Peyer's patch (tissue), 4 donors: Measurements from ENCODE around the gene MAPK1. TPM values are rescaled to one million over a fixed set of nuclear protein-coding genes. Genes with fewer than 3 reads are reported as not detected.

Source experiments
- DNase-seq, 3 donors: peaks; one replicate each; pipeline ENCODE4 v3.0.0-alpha.2; 2017 to 2019
- H3K27ac ChIP-seq, 4 donors: fragments of 200-600 bp; sonication (generic); one replicate each; pipeline ENCODE4 v1.5.1; 2016 to 2019
- H3K27me3 ChIP-seq, 2 donors: fragments of 200-600 bp; sonication (generic); one replicate each; pipeline ENCODE4 v1.5.1; 2019
- H3K36me3 ChIP-seq, 3 donors: fragments of 200-600 bp; sonication (generic); one replicate each; pipeline ENCODE4 v1.5.1; 2016 to 2019
- H3K4me1 ChIP-seq, 4 donors: fragments of 200-600 bp; sonication (generic); one replicate each; pipeline ENCODE4 v1.5.1; 2016 to 2019
- H3K4me3 ChIP-seq, 4 donors: fragments of 200-600 bp; sonication (generic); 1 replicate in 3 of 4; 2 replicates in 1 of 4; pipeline ENCODE4 v1.5.1; 2016 to 2019; ENCODE audit warnings: mild to moderate bottlenecking in 1 of 4
- H3K9me3 ChIP-seq, 4 donors: fragments of 200-600 bp; sonication (generic); one replicate each; pipeline ENCODE4 v1.5.1; 2016 to 2019; ENCODE audit warnings: mild to moderate bottlenecking in 1 of 4
- POLR2A ChIP-seq, 2 donors: fragments of 450-650 bp; IDR thresholded peaks; one replicate each; pipeline ENCODE4 v1.5.1; 2017; ENCODE audit warnings: antibody characterized with exemption in 2 of 2, mild to moderate bottlenecking in 2 of 2, moderate library complexity in 2 of 2
- total RNA-seq, 4 donors: library from RNA; depleted of rRNA; stranded (reverse); fragments of >200 nt; gene quantifications; one replicate each; pipeline ENCODE4 v1.1.0, GENCODE V29; 2016
- TF ChIP-seq, protein P1 (sequence below), 6 experiments: fragments of 450-650 bp in 4 of 6; fragments of 200-600 bp in 2 of 6; sonication (generic) in 1 of 6; IDR thresholded peaks; one replicate each; pipeline ENCODE4 v1.5.1; 2017 to 2019; ENCODE audit warnings: antibody characterized with exemption in 6 of 6, mild to moderate bottlenecking in 3 of 6, moderate library complexity in 1 of 6

Gene MAPK1
- total RNA-seq, 4 donors from 2014 or later, result 38.9 to 49.5 (median 43.2) TPM

DNA sequence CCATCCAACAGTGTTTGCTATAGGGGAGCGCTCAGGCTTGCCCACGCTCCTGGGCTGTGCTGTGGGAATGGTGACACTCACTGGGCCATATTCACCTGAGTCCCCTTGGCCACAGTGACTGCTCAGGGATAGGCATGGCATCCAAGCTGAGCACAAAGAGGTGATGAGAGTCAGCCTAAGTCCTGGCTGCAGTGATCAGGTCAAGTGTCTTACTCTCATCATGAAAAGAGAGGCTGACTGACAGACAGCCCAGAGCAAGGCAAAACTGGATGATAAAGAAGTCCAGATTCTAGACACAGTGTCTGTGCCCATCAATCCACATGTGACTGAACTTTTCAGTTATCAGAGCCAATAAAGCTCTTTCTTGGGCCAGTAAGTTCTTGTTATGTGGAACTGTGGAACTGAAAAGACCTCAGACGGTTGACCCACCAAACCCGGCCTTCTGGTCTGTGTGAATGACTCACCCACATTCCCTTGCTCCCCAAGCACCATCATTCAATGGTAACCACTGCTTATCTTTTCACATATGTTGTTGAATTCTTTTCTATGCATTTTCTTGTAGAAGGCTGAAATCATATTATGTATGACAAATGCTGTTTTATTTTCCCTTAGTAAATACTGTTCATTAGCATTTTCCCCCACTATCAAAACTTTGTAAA, 88.6 kb downstream of the MAPK1 start:
- Histone ChIP-seq H3K4me1 (no peaks in the 10 kb centered on the region), H3K27ac (no peak overlapping the region), H3K27me3 (no peaks in the 10 kb centered on the region), H3K36me3 (peaks cover 0 to 37% (median 0%) of the 10 kb centered on the region in 3 donors), H3K9me3 (no peaks in the 10 kb centered on the region), H3K4me3 (no peak overlapping the region)
- TF ChIP-seq, protein P1, sequence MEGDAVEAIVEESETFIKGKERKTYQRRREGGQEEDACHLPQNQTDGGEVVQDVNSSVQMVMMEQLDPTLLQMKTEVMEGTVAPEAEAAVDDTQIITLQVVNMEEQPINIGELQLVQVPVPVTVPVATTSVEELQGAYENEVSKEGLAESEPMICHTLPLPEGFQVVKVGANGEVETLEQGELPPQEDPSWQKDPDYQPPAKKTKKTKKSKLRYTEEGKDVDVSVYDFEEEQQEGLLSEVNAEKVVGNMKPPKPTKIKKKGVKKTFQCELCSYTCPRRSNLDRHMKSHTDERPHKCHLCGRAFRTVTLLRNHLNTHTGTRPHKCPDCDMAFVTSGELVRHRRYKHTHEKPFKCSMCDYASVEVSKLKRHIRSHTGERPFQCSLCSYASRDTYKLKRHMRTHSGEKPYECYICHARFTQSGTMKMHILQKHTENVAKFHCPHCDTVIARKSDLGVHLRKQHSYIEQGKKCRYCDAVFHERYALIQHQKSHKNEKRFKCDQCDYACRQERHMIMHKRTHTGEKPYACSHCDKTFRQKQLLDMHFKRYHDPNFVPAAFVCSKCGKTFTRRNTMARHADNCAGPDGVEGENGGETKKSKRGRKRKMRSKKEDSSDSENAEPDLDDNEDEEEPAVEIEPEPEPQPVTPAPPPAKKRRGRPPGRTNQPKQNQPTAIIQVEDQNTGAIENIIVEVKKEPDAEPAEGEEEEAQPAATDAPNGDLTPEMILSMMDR (IDR thresholded peaks at IDR 0.05), result no peak
- TF ChIP-seq POLR2A (IDR thresholded peaks at IDR 0.05), result no peak
- no peak for DNase-seq

DNA sequence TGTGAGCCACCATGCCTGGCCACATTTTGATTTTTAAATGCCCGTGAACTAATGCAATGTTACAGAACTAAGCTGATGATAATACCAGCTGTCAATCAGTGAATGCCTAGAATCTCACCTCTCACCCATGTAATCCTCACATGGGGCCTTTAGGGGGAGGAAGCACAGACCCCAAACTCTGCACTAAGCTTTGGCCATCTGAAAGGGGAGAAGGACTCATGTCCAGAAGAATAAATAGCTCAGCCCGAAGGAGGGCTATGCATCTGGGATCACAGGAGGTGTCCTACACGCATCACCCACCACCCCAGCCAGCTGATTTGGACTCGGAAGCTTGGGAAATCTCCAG, 95.8 kb downstream of the MAPK1 start:
- H3K27ac ChIP-seq, result no peak overlapping the region
- no peaks in the 10 kb centered on the region for H3K27me3 ChIP-seq
- H3K36me3 ChIP-seq, result peaks cover 0 to 74% (median 1%) of the 10 kb centered on the region in 3 donors
- TF ChIP-seq POLR2A (IDR thresholded peaks at IDR 0.05), result no peak
- TF ChIP-seq, protein P1 (IDR thresholded peaks at IDR 0.05), result no peak
- H3K9me3 ChIP-seq, result no peaks in the 10 kb centered on the region
- no peaks in the 10 kb centered on the region for H3K4me1 ChIP-seq
- peak in 2 of 3 donors; percentile 6 to 11 for DNase-seq
- no peak overlapping the region for H3K4me3 ChIP-seq

DNA sequence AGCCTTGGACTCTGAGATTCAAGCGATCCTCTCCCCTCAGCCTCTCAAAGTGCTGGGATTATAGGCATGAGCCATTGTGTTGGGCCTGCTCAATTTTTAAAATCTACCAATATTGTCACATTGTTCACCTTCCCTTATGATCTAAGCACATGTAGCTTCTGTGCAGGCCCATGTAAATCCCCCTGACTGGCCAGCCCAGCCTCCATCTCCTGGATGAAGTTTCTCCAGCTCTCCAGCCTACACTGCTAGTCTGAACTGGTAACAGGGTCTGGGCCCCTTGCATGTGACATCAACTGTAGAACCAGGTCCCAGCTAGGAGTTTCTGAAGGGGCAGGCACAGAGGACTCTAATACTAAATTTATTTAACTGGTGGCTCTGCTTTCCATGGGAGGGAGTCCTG, 99.0 kb downstream of the MAPK1 start:
- H3K4me1 ChIP-seq, result no peaks in the 10 kb centered on the region

DNA sequence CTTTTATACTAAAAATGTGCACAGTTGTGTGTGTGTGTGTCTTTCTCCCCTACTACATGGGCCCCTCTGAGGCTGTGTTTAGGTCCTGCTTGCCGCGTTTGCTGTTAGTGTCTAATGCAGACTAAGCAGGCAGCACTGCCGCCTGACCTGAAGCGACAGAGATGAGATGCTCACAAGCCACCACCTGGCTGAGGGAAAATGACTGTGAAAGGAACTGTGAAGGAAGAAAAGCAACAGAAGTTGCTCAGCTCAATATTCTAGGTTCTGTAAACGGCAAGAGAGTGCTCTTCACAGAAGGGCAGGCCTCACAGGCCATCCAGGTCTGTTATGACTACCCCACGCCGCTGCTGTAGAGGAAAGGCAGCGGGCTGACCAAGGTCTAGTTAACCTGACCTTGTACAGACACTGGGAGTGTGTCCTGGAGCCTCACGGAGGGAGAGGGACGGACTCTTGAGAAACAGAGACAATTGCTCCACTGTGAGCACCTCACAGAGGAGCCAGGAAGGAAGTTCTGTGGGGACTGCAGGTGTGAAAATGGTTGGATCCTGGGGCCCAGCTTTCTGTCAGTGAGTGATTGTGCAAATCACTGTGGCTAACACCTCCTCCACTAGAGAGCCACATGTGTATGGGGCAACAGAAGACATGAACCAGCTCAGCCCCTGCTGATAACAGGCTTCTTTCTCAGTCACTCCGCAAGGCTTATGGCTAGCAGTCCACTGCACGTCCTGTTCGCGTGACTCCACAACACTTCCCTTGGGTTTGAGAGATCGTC, 100.6 kb downstream of the MAPK1 start:
- Histone ChIP-seq H3K27ac (peak overlapping the region; percentile 11 to 63 (median 54)), H3K4me3 (no peak overlapping the region), H3K9me3 (no peaks in the 10 kb centered on the region), H3K36me3 (peaks cover 0 to 100% (median 3%) of the 10 kb centered on the region in 3 donors), H3K4me1 (no peaks in the 10 kb centered on the region), H3K27me3 (no peaks in the 10 kb centered on the region)
- TF ChIP-seq, protein P1 (IDR thresholded peaks at IDR 0.05), result no peak
- TF ChIP-seq POLR2A (IDR thresholded peaks at IDR 0.05), result peak in 1 of 2 donors; percentile 10
- DNase-seq, result peak in 2 of 3 donors; percentile 46 to 79

More for the DNA sequence above, 99.0 kb downstream of the MAPK1 start:
- DNase-seq, result no peak
- Histone ChIP-seq H3K36me3 (peaks cover 0 to 96% (median 3%) of the 10 kb centered on the region in 3 donors), H3K9me3 (no peaks in the 10 kb centered on the region), H3K4me3 (no peak overlapping the region), H3K27ac (peak overlapping the region in 1 of 4 donors; percentile 7), H3K27me3 (no peaks in the 10 kb centered on the region)
- TF ChIP-seq POLR2A (IDR thresholded peaks at IDR 0.05), result no peak
- TF ChIP-seq, protein P1 (IDR thresholded peaks at IDR 0.05), result no peak

DNA sequence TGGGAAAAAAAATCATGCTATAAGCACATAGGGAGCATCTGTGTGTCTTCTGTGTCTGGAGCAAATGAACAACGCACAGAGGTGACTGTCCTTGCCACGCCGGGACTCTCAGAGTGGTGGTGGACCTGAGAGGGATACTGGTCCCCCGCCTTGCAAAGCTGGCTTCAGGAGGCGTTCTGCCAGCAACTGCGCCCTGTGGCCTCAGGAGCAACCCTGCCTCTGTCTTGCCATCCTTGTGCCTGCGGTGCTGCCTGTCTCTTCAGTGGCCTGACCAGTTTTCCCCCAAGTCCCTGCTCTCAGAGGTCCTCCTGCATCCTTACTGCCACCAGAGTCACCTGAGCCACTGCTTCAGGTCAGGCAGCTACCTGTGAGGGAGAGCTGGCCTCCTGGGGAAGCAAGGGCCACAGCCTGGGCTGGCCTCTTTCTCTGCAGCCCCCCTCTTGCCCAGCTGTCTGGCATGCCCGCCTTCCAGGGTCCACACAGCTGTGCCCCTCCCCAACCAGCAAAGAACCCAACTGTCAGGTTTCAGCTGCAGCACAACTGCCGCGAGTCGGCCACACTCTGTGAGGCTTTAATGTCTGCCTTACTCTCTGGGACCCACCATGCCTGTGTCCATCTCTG, 101.4 kb downstream of the MAPK1 start:
- H3K4me1 ChIP-seq, result no peaks in the 10 kb centered on the region
- peak overlapping the region; percentile 11 to 63 (median 54) for H3K27ac ChIP-seq
- no peak for DNase-seq
- H3K27me3 ChIP-seq, result no peaks in the 10 kb centered on the region
- no peaks in the 10 kb centered on the region for H3K9me3 ChIP-seq
- peaks cover 0 to 97% (median 3%) of the 10 kb centered on the region in 3 donors for H3K36me3 ChIP-seq
- H3K4me3 ChIP-seq, result no peak overlapping the region
- TF ChIP-seq POLR2A (IDR thresholded peaks at IDR 0.05), result no peak
- TF ChIP-seq, protein P1 (IDR thresholded peaks at IDR 0.05), result no peak
